Left ventricle myocardium inferior (tissue), 1 donor: ENCODE measurements around the gene FXYD1. TPM values are rescaled to one million over a fixed set of nuclear protein-coding genes. Genes with fewer than 3 reads are reported as not detected.

ENCODE experiments used
- DNase-seq: peaks from one replicate; pipeline ENCODE4 v3.0.0-alpha.2; 2020
- H3K27ac ChIP-seq: fragments of 200-600 bp; replicated peaks from 2 replicates; pipeline ENCODE4 v1.8.0; 2021
- H3K27me3 ChIP-seq: fragments of 200-600 bp; 2 replicates; pipeline ENCODE4 v1.8.0; 2021; ENCODE audit warnings: low read depth
- H3K36me3 ChIP-seq: fragments of 200-600 bp; 2 replicates; pipeline ENCODE4 v1.8.0; 2021
- H3K4me1 ChIP-seq: fragments of 200-600 bp; 2 replicates; pipeline ENCODE4 v1.8.0; 2021
- H3K4me3 ChIP-seq: fragments of 200-600 bp; 2 replicates; pipeline ENCODE4 v1.8.0; 2021; ENCODE audit warnings: mild to moderate bottlenecking, moderate library complexity
- H3K9me3 ChIP-seq: fragments of 200-600 bp; replicated peaks from 2 replicates; pipeline ENCODE4 v1.8.0; 2021
- CTCF ChIP-seq: fragments of 200-600 bp; IDR thresholded peaks from 2 replicates; pipeline ENCODE4 v1.8.0; 2021; ENCODE audit warnings: antibody characterized with exemption, mild to moderate bottlenecking, borderline replicate concordance
- intact Hi-C: fragments of 100-400 bp; cut with micrococcal nuclease; formaldehyde crosslinking; loops from one replicate; pipeline ENCODE4 v1.11.0; 2022
- total RNA-seq: library from RNA; stranded (reverse); fragmentation: NEBNext Ultra II Directional; extraction: Animal tissue kit (Norgen Biotek cat#: 25700); gene quantifications from one replicate; pipeline ENCODE4 v1.2.1, GENCODE V29; 2021
- donor health status: DM: no; HTN: yes; CAD: no; lungs with severe emphysema.

FXYD1 gene
- total RNA-seq, 1 donor from 2014 or later, result 509 TPM

- intact Hi-C loops, result no loop called here
- H3K27me3 ChIP-seq, result no peaks in the 10 kb centered on the region
- no peaks in the 10 kb centered on the region for H3K9me3 ChIP-seq
- no peak overlapping the region for H3K4me3 ChIP-seq
- no peaks in the 10 kb centered on the region for H3K36me3 ChIP-seq
- H3K27ac ChIP-seq, result no peak overlapping the region
- no peak for TF ChIP-seq CTCF
- H3K4me1 ChIP-seq, result peaks cover 4% of the 10 kb centered on the region
- DNase-seq, result no peak
These were observed 29.1 kb upstream of the FXYD1 start for GRCh38 chr19:35109395-35110112.

- TF ChIP-seq CTCF, result no peak
- H3K27ac ChIP-seq, result no peak overlapping the region
- no peaks in the 10 kb centered on the region for H3K27me3 ChIP-seq
- H3K36me3 ChIP-seq, result no peaks in the 10 kb centered on the region
- H3K4me3 ChIP-seq, result no peak overlapping the region
- H3K4me1 ChIP-seq, result peaks cover 14% of the 10 kb centered on the region
- H3K9me3 ChIP-seq, result no peaks in the 10 kb centered on the region
- intact Hi-C loops, result no loop called here
- DNase-seq, result no peak
These were observed 27.6 kb upstream of the FXYD1 start for GRCh38 chr19:35110974-35111373.

- TF ChIP-seq CTCF, result no peak
- Histone ChIP-seq H3K27ac (no peak overlapping the region), H3K4me3 (no peak overlapping the region), H3K4me1 (peaks cover 14% of the 10 kb centered on the region), H3K36me3 (no peaks in the 10 kb centered on the region), H3K9me3 (no peaks in the 10 kb centered on the region), H3K27me3 (no peaks in the 10 kb centered on the region)
- DNase-seq, result no peak
- intact Hi-C loops, result no loop called here
These were observed 25.5 kb upstream of the FXYD1 start for GRCh38 chr19:35112995-35113688.

DNA sequence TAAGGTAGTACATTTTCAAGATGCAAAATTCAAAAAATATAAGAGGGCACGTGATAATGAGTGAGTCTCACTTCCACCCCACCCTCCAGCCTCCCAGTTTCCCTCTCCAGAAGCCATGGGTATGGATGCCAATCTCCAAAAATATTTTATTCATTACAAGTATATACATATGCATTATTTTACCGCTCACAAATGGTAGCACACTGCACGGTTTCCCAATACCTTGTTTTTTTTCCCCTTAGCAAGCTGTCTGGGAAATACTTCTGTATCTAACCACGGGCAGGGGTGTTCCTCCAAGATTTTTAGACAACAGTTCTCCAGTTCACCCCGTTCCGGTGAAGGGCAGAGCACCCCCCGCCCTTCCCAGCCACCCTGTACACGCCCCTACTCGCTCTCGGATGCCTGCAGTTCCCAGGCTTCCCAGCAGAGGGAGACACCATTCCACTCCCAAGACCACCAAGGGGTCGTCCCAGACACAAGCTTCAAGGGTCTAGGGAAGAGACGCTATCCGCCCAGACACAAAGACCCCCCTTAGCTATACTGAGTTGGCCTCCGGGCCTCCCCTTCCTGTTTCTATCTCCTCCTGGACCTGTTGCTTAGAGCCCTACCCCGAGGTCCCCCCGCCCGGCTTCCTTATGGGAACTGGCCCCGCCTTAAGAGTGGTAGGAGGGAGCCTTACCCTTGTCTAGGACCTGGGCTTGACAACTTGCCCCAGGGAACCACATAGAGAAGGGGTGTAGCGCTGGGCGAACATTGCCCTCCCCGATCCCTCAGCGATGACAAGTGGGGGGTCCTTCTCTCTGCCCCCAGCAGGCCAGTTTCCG lies 24.1 kb upstream of the FXYD1 start:
- intact Hi-C loops, result no loop called here
- Histone ChIP-seq H3K36me3 (no peaks in the 10 kb centered on the region), H3K27me3 (no peaks in the 10 kb centered on the region), H3K9me3 (no peaks in the 10 kb centered on the region), H3K4me3 (peak overlapping the region; percentile 54), H3K4me1 (peaks cover 19% of the 10 kb centered on the region), H3K27ac (no peak overlapping the region)
- DNase-seq, result peak; percentile 72
- no peak for TF ChIP-seq CTCF

- no peak for TF ChIP-seq CTCF
- DNase-seq, result no peak
- Histone ChIP-seq H3K9me3 (no peaks in the 10 kb centered on the region), H3K4me3 (peak within 1 kb of the TSS; percentile 54), H3K36me3 (no peaks in the 10 kb centered on the region), H3K27ac (peak within 1 kb of the TSS; percentile 51), H3K4me1 (peaks cover 19% of the 10 kb centered on the region), H3K27me3 (no peaks in the 10 kb centered on the region)
- intact Hi-C loops, result no loop called here
These were observed 23.3 kb upstream of the FXYD1 start, which contains the start of gene FXYD3 for GRCh38 chr19:35115177-35115951. Gene FXYD3, plus strand, starts transcription at chr19:35115823. Its CDS starts 3,554 bp downstream, at chr19:35119377.
